IMR-90 (cell line): ENCODE results near the gene ALLC.
"Not testable (repeated sequence)": the region's sequence is repeated elsewhere in the genome, so short reads cannot be mapped to it uniquely, and the experiment has no call there.

Experiments used
- BHLHE40 ChIP-seq: fragments of 150-350 bp; IDR thresholded peaks from 2 replicates; pipeline ENCODE4 v1.6.1; 2016; ENCODE audit warnings: mild to moderate bottlenecking, low read depth, low read length
- CEBPB ChIP-seq: IDR thresholded peaks from 2 replicates; pipeline ENCODE4 v1.6.1; 2012; ENCODE audit warnings: low read depth, low read length, improper control_type of control experiment
- CHD1 ChIP-seq: IDR thresholded peaks from 2 replicates; pipeline ENCODE4 v1.6.1; 2012; ENCODE audit warnings: low read depth, low read length, improper control_type of control experiment
- CTCF ChIP-seq: conservative IDR thresholded peaks from 2 replicates; pipeline ENCODE4 v1.5.1; 2012; ENCODE audit warnings: mild to moderate bottlenecking, low read depth, low read length, improper control_type of control experiment
- ELK1 ChIP-seq: fragments of 150-350 bp; IDR thresholded peaks from 2 replicates; pipeline ENCODE4 v1.6.1; 2016; ENCODE audit warnings: low read depth, mild to moderate bottlenecking, low read length, moderate library complexity, borderline replicate concordance
- FOS ChIP-seq: fragments of 150-350 bp; IDR thresholded peaks from 2 replicates; pipeline ENCODE4 v1.6.1; 2016; ENCODE audit warnings: low read depth, low read length
- MAZ ChIP-seq: IDR thresholded peaks from 2 replicates; pipeline ENCODE4 v1.6.1; 2012; ENCODE audit warnings: low read depth, mild to moderate bottlenecking, low read length, improper control_type of control experiment, moderate library complexity, borderline replicate concordance
- POLR2A ChIP-seq: IDR thresholded peaks from 2 replicates; pipeline ENCODE4 v1.6.1; 2012; ENCODE audit warnings: mild to moderate bottlenecking, low read depth, low read length
- RAD21 ChIP-seq: IDR thresholded peaks from 2 replicates; pipeline ENCODE4 v1.6.1; 2012; ENCODE audit warnings: low read length, improper control_type of control experiment
- RCOR1 ChIP-seq: IDR thresholded peaks from 2 replicates; pipeline ENCODE4 v1.6.1; 2012; ENCODE audit warnings: mild to moderate bottlenecking, low read length, improper control_type of control experiment; ENCODE audit not compliant: insufficient replicate concordance
- RFX5 ChIP-seq: IDR thresholded peaks from 2 replicates; pipeline ENCODE4 v1.8.0; 2012; ENCODE audit warnings: low read depth, mild to moderate bottlenecking, low read length, moderate library complexity
- SMC3 ChIP-seq: fragments of 150-350 bp; IDR thresholded peaks from 2 replicates; pipeline ENCODE4 v1.6.1; 2016; ENCODE audit warnings: low read depth, mild to moderate bottlenecking, antibody characterized with exemption, low read length, moderate library complexity

- TF ChIP-seq CTCF, POLR2A, RAD21, CHD1, RCOR1, FOS, SMC3, CEBPB, BHLHE40, ELK1, RFX5, MAZ: not testable (repeated sequence)
These were observed 2.6 kb downstream of the ALLC start for GRCh38 chr2:3660640-3661039.
